ENCODE results near the gene GJC2. TPM values are rescaled to one million over a fixed set of nuclear protein-coding genes. Genes with fewer than 3 reads are reported as not detected.
A peak's percentile ranks its signal among the peaks of the same experiment; 100 is the strongest.

The GJC2 gene
- polyA plus RNA-seq, 2 of the 4 experiments (the other 2 are of a cell fraction) = 0.09 to 0.48 TPM

- 61% methylated on average over 4 of the region's 4 CpGs for WGBS (ENCODE audit: missing lambda C conversion rate)
- CTCF ChIA-PET = no interaction called here
- TF ChIP-seq HOXA7 (CRISPR knock-in tag; IDR thresholded peaks at IDR 0.05) = no peak
- no peak for TF ChIP-seq JUN (IDR thresholded peaks at IDR 0.05)
- TF ChIP-seq MAFK (IDR thresholded peaks at IDR 0.05; ENCODE audit: partially characterized antibody) = peak; percentile 56
- no peak for TF ChIP-seq TP53 (CRISPR knock-in tag; IDR thresholded peaks at IDR 0.05)
- no peak for TF ChIP-seq KDM5A (IDR thresholded peaks at IDR 0.05)
- H3K4me3 ChIP-seq = no peak overlapping the region
- DNase-seq (ENCODE audit: low read depth in 1 of 2, low spot score in 1 of 2) (no peak), FAIRE-seq (no peak), ATAC-seq (no peak)
- no peak overlapping the region for H3K4me2 ChIP-seq
- H3K4me1 ChIP-seq = no peaks in the 10 kb centered on the region
- no peak overlapping the region for H3K27ac ChIP-seq
- peaks cover 19% of the 10 kb centered on the region for H3K9me3 ChIP-seq
- POLR2A ChIA-PET = no interaction called here
These were observed 32.4 kb upstream of the GJC2 start for GRCh38 chr1:228117335-228117734.

DNA sequence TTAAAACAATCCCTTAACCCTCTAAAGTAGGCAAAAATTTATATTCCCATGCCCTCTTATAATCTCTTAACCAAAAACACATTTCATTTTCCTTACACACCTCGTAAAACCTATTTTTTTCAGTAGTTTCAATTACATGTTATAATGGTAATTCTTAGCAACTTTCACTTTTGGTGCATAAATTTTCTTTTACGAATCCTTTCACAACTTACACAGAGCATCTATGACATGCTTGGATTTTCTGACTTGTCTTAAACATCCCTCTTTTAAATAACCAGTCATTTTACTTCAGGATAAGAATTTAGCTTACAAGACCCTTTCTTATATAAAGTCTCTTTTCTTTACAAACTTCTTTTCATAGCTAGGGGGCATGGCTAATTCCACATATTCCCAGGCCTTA lies 31.7 kb upstream of the GJC2 start:
- CTCF ChIA-PET = interaction anchor here (2.8 to 3.0 kb wide), 2 partner anchors 13 to 48 kb away, joined by 13 to 22 read pairs; partner anchors contain the start of gene IBA57

More for the DNA sequence above, 31.7 kb upstream of the GJC2 start:
- Histone ChIP-seq H3K27ac (no peak overlapping the region), H3K4me1 (no peaks in the 10 kb centered on the region), H3K4me3 (no peak overlapping the region), H3K9me3 (peaks cover 19% of the 10 kb centered on the region), H3K4me2 (no peak overlapping the region)
- 25% methylated on average over 2 of the region's 2 CpGs for WGBS (ENCODE audit: missing lambda C conversion rate)
- FAIRE-seq = no peak
- POLR2A ChIA-PET = no interaction called here
- DNase-seq (ENCODE audit: low read depth in 1 of 2, low spot score in 1 of 2) = no peak
- TF ChIP-seq EHMT2 (IDR thresholded peaks at IDR 0.05; ENCODE audit: low read depth) = no peak
- no peak for TF ChIP-seq ESRRA (IDR thresholded peaks at IDR 0.05; ENCODE audit: borderline replicate concordance, low read length)
- no peak for TF ChIP-seq CTCF (IDR thresholded peaks at IDR 0.05)
- TF ChIP-seq REST (IDR thresholded peaks at IDR 0.05) = no peak
- peak; percentile 93 for TF ChIP-seq ZFP36 (IDR thresholded peaks at IDR 0.05; ENCODE audit: borderline replicate concordance, partially characterized antibody)
- no peak for TF ChIP-seq CEBPB (IDR thresholded peaks at IDR 0.05)
- no peak for TF ChIP-seq E2F6 (IDR thresholded peaks at IDR 0.05; ENCODE audit: borderline replicate concordance, low read depth)
- no peak for ATAC-seq

Measured in A549 (cell line).